Activated CD4-positive, alpha-beta T cell treated with anti-CD3 and anti-CD28 coated beads for 24 hours (primary cell): ENCODE data around the gene WBP1.
"Not testable (repeated sequence)": the region's sequence is repeated elsewhere in the genome, so short reads cannot be mapped to it uniquely, and the experiment has no call there.

Experiments
- DNase-seq, 2 donors: peaks; one replicate each; pipeline ENCODE4 v3.0.0-alpha.2; 2020; ENCODE audit warnings: low read depth in 2 of 2

The WBP1 gene

GRCh38 chr2:74482801-74483674 lies 24.8 kb downstream of the WBP1 start, which contains the start of the genes CCDC142 and TTC31:
Gene CCDC142 (minus strand): TSS chr2:74482998. CDS start chr2:74482837, 161 bp downstream.
Gene TTC31 (plus strand): TSS chr2:74483081. CDS start chr2:74483096, 15 bp downstream.
- DNase-seq: peak; percentile 83 to 90

DNA sequence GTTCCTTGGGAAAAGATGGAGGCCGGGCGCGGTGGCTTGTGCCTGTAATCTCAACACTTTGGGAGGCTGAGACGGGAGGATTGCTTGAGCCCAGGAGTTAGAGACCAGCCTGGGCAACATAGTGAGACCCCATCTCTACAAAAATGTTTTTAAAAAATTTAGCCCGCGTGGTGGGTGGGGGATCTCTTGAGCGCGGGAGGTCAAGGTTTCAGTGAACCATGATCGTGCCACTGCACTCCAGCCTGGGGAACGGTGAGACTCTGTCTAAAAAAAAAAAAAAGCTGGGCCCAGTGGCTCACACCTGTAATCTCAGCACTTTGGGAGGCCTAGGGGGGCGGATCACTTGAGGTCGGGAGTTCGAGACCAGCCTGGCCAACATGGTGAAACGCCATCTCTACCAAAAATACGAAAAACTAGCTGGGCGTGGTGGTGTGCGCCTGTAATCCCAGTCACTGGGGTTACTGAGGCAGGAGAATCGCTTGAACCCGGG lies 25.5 kb downstream of the WBP1 start:
- not testable (repeated sequence) for DNase-seq

GRCh38 chr2:74486141-74486540 lies 27.9 kb downstream of the WBP1 start:
- DNase-seq: no peak

GRCh38 chr2:74488643-74489481 lies 30.6 kb downstream of the WBP1 start:
- DNase-seq: no peak

GRCh38 chr2:74489906-74490305 lies 31.7 kb downstream of the WBP1 start:
- no peak for DNase-seq

GRCh38 chr2:74491648-74492544 lies 33.7 kb downstream of the WBP1 start:
- no peak for DNase-seq

GRCh38 chr2:74493546-74493945 lies 35.3 kb downstream of the WBP1 start:
- no peak for DNase-seq

DNA sequence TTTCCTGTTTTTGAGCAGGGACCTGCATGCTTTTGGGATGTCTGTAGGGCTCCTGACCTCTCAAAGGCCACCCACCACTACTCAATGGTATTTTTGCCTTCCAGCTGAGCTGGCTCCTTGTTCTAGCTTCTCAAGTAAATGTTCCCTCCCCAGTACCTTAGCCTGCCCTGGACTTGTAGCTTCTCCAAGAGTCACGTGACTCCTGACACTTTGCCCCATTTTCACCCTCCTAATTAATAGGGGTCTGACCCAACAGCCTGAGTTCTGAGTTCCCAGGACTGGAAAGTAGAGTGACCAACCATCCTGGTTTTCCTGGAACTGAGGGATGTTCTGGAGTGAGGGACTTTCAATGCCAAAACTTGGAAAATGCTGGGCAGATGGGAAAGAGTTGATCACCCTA lies 37.2 kb downstream of the WBP1 start:
- no peak for DNase-seq

- DNase-seq: no peak
Measured at GRCh38 chr2:74496997-74497776, 38.9 kb downstream of the WBP1 start.

- DNase-seq: no peak
Measured at GRCh38 chr2:74497777-74498499, 39.7 kb downstream of the WBP1 start.

- no peak for DNase-seq
Measured at GRCh38 chr2:74498500-74499266, 40.4 kb downstream of the WBP1 start.

DNA sequence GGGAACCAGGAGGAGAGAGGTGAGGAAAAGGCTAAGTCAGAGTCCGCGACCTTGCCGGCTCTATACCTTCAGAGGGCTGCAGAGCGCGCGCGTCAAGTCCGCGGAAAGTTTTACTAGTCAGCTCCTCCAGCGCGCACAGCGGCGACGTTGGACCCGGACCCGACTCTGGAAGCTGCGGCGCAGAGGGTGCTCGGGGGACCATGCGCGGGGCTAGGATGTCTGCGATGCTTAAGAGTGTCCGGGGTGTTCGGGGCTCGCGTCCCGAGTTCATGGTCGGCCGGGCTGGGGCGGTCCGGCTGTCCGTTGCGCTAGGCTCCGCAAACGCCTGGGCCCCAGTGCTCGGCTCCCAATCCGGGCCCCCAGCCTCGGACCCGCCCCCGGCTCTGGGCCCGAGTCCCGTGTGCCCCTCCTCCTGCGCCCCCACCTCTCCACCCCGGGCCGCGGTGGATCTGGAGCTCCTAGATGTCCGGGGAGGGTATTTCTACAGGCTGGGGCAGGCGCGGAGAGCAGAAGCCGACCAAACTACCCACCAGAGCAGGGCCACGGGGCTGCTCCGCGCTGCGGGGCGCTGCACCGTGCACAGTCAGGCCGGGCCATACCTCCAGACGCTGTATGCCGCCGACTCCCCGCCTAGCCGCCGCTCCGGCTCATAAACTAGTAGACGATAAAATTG lies 41.2 kb downstream of the WBP1 start, which contains the start of gene LBX2:
LBX2 (minus strand) TSS at position 337 of the 673 bp plus-strand sequence; CDS start at position 271, 66 bp downstream.
- DNase-seq: no peak

GRCh38 chr2:74499940-74500577 lies 41.8 kb downstream of the WBP1 start:
- DNase-seq: no peak

DNA sequence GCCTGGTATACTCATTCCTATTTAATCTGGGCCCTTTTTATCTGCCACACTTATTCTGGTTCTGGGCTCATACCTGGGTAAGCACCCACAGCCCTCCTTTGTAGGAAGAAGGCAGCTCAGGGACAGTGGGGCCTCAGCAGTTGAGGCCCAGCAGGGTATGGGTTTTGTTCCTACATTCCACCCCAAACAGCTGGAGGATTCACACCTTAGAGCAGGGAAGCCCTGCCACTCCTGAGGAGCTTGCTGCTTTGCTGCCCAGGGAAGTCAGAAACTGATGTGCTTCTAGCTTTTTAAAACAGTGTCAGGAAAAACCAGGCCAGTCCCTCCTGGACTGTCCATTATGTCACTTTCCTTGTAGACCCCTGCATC lies 42.3 kb downstream of the WBP1 start:
- no peak for DNase-seq

GRCh38 chr2:74501335-74502071 lies 43.3 kb downstream of the WBP1 start:
- no peak for DNase-seq

DNA sequence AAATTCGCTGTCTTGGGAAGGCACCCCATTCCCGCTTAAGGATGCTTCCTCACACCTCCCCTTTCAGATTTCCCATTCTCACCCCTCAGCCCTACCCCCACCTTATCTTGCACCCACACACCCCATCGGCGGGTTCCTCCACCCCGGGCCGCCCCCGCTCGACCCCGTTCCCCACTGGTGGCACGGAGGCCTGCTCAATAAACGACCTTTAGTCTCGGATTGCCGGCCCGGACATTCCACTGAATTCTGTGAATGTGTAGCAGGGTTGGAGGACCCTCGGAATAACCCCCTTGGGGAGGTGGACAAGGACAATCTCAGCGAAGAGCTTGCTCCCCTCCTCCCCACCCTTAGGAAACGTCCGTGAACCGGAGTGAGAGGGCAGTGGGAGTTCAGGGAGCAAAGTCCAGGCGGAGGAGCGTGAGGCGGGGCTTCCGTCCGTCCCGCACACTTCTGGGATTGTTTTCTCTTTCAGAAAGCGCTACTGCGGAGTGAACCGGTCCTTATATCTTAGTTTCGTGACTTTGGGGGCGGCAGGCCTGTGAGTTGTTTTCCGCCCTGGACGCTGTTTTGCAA lies 44.0 kb downstream of the WBP1 start:
- DNase-seq: no peak
